SIG-M5 treated with dmso at 0.1 percent for 504 hours (cell line): ENCODE data around the gene PTPRR.

Experiments
- DNase-seq: peaks from one replicate; lab custom pipeline; 2025; ENCODE audit not compliant: unreplicated experiment; lab: John Stamatoyannopoulos, UW

The PTPRR gene

DNA sequence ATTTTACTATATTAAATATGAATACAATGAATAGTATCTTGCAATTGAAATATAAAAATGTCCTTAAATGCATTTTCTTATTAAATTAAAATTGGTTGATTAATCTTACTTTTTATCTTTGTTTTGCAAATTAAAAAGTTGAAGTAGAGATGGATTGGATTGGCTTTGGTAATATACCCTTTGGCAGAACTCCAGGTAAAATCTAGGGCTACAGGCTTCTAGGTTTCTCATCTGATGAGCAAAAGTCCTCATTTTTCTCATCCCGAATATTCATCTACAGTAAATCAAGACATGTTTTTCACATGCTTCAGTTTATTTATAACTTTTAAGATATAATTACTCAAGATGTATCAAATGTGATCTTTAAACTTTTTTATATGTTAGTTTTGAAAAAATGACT lies 2.2 kb downstream of the PTPRR start:
- DNase-seq: no peak

DNA sequence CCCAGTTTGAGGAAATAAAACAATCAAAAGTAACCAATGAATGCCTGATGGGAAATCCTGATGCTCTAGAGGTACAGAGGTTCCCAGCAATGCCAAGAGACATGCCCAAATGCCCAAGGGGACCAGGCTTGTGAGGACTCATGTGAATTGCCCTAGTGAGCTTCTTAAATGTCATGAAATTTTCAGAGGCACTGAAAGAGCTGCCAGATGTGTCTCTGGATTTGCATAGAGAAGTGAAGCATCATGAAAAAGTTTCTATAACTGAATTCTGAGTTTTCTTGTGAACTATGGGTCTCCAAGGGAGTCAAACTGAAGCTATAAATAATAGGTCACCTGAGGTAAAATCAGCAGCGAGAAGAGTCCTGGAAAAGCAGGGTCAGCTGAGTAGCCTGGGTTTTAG lies 9.9 kb downstream of the PTPRR start:
- DNase-seq: no peak

DNA sequence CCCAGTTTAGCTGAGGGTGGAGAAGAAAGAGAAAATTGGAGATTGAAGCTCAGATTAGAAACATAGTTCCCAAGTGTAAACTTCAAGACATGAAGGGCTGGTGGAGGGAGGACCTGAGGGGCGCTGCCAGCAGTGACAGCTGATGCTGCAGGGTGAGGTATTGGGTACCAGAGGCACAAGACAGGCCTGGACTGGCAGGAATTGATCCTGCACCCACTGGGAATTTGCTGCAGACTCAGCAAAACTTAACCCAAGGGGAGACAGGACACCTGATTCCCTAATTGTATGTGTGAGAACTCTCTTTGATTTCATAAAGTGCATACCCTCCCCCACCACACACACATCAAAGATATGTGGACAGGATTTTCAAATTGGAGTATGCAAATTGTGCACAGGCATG lies 11.6 kb downstream of the PTPRR start:
- no peak for DNase-seq

DNA sequence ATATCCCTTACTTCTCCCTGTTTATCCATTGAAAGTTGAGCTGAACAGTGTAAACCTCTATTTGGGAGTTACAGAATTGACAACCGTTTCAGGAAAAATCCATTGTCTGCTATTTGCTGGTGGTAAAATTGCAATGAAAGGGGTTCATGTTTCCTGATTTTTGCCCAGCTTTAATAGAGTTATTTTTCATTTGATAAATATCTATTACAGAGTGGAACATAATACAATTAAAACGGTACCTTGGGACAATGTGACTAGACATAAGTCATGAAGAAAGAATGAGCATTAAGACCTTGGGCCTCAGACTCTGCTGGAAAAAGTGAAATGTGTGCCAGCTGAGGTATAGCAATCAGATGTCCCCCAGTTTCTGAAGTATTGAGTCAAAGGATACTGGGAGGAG lies 13.1 kb downstream of the PTPRR start:
- DNase-seq: no peak

DNA sequence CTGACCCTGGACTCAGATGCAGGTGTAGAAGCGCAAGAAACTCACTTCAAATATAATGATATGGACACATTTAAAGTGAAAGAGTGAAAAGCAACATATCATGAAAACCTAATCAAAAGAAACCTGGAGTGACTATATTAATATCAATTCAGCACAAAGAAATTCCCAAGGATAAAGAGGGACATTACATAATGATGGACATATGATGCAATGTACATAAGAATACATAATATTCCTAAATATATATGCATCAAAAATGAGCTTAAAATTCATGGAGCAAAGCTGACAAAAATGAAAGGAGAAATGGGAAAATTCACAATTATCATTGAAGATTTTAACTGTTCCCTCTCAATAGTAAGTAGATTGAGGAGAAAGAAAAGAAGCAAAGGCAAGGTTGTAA lies 24.6 kb downstream of the PTPRR start:
- no peak for DNase-seq

DNA sequence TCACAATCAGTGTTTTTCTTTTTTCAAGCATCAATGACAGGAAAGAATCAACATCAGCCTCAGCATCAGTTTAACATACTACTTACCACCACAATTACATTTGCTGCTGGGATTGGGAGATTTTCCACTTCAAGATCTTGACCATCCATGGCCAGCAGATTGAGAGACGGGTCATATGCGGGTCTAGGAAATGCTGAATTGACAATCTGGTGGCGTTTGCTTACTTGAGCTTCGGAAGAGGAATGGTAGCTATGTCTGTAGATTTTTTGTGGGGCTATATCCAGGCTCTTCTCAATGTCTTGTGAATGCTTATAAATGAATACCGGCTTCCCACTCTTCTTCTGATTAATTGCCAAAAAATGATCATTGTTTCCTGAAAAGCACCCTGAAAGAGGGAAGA lies 27.9 kb downstream of the PTPRR start:
- DNase-seq: no peak

DNA sequence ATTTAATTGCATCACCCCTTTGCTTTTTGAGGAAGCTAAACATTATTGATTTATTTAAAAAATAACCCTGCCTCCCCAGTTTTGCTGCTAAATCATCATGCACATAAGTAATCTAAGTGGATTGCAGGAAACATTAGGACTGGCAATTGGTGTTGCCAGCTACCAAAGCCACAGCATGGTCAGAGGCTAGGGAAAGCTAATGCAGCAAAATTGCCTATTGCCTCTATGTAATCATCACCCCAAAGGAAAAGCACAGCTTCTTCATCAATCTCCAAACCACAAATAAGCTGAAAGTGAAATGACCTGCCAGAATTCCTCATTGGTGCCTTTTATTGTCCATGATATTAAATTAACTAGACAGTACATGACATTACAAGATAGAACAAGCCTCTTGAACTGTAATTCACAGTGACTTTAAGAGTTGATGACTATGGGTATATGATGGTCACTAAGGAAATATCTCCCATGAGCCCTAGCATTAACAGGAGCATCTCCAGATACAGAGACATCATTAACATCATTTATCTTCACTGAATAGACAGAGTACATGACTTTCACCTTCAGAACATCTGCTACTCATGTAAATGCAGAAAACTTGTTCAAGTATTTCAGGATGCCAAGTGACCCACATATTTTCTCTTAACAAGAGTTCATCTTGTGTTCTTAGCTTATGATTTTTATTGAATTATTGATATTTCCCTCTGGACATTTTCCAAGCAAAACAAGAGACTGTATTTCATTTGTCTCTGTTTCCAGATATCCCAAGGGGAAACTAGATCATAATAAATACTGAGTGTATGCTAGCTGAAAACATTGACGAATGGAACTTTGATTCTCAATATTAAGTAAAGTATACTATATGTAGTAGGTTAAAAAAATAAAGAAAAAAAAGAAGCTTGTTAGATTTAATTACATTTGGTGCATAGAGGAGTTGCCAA lies 29.4 kb downstream of the PTPRR start:
- no peak for DNase-seq

DNA sequence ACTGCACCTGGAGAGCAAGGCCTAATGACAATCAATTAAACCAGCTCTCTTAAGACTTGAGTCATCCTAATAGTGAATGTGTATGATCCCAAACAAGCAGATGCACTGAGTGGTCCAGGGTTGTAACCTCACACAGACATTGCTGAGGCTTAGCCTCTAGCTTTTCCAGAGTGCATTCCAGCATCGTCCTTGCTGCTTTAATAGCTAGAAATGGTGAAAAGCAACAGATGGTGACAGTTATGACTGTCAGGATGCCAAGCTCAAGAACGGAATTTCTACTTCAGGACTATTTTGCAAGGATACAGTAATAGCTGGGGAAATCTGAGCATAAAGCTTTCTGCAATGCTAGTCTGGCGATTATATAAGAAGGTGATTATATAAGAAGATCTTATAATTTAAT lies 34.6 kb downstream of the PTPRR start:
- no peak for DNase-seq

DNA sequence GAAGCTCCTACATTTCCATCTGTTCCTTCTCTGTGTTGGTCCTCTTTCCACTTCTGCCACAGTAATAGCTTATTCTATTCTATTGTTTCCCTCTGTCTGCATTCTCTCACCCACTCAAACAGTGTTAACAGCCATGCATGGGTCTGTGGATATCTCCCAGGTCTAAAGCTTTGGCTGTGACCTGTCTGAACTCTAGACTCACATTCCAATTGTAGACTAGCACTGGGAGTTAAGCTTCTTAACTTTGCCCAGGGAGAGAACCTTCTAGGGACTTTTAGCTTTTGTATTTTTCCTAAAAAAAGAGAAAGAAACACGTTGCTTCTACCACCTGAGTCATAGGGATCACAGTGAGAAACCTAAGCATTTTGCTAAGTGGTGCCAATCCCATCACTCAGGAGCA lies 36.7 kb downstream of the PTPRR start:
- no peak for DNase-seq

DNA sequence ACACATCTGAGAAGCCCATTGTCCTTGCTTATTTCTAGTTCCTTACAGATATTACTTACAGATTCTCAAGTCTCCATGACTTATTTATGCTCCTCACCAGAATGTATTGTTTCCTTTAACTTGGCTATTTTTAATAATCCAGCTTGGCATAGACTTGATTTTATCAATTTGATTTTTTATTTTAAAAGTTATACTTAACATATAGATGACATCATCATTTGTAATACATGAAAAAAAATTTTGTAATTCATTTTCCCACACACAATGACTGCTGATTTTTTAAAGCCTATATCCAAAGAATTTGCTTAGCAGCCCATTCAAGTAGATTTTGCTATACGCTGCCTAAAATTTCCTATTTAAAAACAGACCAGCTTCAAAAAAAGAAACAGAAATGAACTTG lies 39.8 kb downstream of the PTPRR start:
- no peak for DNase-seq

DNA sequence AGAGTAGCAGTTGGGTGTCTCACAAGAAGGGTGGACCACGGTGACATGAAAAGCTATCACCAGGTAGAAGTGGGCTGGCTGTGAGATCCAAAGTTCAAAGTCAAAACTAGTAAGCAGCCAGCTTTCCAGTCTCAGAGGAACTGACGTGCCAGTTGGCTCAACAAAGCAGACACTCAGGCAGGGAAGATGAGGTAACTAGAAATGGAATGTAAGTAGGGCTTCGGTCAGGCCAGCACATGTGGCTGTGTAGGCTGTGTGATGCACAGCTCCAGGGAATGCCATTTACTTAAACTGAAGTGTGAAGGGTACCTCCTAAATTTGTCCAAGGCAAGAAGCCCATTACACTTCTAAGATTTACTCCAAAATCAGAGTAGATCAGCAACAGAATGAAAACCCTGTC lies 43.6 kb downstream of the PTPRR start:
- DNase-seq: no peak

DNA sequence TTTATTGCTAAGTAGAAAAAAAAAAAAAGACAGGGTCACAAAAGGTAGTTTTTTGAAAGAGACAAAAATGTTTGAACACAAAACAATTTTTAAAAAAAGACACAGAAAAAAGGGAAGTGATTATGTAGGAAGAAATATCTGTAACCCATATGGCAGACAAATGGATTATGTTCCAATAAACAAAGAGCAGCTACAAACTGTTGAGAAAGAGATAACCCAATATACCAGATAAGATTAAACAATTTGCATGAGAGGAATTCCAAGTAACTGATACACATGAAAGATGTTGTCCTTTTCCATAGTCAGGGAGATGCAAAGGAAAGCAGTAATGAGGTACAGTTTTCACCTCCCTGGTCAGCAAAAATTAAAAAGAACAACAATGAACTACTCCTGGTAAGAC lies 44.9 kb downstream of the PTPRR start:
- DNase-seq: no peak

DNA sequence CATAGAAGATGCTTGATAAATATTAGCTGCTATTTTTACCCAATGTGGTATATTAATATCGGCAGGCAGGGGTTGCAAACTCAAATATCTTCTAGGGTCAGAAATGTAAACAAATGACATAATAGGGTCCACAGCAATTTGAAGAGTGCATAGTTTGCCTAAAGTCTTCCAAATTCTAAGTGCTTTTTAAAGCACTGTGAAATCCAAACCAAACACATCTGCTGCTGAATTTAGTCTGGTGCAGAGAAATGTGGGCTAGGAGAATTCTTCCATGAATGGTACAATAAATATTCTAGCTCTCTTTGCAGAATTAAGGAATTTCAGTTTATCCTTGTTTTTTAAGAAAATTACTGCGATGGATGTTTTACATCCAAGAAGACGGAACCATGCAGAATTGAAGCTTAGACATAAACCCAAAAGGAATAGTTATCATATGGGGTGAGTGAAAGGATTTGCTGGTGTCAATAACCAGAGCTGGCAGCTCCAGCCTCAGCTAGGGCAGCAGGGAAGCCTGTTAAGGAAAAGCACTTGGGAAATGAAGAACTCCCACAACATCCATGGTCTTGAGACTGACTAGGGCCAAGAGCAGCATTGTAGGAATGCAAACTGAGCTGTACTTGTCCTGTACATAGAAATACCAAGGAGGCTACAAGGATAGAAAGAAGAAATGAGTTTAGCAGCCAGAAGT lies 65.5 kb downstream of the PTPRR start:
- DNase-seq: no peak

DNA sequence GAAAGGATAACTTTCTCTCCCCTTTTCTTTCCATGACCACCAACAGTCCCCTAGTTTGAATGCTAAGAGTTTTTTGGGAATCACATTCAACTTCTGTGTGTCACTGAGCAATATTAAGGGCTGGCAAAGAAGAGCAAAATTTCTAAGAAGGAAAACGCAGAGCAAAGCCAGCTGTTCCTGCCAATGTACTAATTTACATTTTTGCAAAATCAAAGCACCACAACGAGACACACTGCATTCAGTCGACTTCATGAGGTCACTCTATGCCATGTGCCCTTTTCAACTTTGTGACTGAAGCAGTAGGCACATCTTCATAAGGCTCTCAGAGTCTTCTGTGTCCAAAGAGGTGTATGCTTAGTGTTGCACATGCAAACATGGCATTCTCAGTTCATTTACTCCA lies 66.4 kb downstream of the PTPRR start:
- DNase-seq: no peak

DNA sequence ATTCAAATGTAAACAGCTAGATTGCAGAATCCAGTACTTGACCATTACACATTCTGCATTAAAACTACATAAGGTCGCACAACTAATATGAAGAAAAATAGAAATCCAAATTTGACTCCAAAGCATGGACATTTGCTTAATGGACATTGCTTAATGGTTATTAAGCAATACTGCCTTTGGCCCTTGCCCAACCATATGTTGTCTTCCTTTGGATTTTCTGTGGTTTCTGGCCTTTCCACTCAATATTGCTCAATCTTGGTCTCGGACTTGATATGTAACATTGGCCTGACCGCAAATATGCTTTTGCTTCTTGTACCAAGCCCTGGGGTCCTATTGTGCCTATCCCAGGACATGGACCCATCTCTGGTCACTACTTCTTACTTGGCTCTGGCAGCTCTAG lies 67.2 kb downstream of the PTPRR start:
- no peak for DNase-seq

DNA sequence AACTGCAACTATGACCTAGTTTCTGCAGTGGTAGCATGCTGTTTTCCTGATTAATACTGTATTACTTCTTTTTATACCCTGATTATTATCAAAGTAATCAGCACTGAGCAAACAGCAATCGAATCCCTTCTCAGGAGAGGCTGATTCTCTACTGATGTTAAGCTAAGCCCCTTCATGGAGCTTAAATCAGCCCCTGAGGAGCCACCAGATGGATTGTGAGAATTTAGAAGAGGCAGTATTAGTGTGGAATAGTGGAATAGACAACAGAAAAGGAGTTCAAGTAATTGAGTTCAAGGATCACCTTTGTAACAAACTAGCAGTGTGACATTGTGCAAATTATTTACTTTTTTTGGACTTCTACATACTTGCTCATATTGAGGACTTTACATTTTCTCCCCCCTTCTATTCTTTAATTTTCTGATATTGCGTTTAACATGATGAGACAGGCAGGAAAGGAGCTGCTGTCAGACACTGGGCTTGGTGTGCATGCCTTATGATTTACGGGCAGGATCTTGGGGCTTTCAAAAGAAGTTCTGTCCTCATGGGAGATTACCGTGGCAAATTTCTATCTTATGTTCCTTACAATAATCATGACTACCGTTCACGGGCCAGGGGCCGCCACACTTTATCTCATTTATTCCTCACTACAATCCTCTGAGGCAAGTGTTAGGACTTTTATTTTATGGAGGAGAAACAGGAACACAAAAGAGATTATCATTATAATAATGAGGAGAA lies 68.0 kb downstream of the PTPRR start:
- no peak for DNase-seq

DNA sequence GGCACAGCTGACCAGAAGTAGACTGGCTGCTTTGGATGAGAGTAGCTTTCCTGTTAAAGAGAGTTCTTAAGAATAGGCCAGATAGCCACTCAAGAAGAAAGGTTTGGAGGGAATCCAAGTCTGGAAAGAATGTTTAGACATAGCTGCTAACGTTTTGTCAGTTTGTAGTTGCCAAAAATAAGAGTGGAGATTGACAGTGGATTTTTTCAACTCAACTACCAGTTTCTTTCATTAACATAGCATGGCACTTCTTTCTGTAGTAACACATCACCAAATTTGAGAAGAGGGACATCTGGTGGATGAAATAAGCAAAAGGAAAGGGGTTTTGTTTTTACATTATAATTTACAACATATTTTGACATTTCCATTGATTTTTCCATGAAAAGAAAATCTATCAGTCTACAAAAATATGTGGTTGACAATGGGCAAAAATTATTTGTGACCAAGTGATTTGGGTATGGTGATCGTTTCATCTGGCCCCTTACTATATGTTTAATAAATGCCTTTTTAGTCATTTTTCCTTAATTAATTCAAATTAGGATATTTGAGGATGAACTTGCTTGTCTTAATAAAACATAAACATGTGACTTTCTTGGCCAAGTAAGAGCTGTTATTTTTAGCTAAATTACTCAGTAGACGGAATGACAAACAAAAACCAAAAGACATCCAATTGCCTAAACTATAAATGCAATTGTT lies 71.1 kb downstream of the PTPRR start:
- peak; percentile 5 for DNase-seq

DNA sequence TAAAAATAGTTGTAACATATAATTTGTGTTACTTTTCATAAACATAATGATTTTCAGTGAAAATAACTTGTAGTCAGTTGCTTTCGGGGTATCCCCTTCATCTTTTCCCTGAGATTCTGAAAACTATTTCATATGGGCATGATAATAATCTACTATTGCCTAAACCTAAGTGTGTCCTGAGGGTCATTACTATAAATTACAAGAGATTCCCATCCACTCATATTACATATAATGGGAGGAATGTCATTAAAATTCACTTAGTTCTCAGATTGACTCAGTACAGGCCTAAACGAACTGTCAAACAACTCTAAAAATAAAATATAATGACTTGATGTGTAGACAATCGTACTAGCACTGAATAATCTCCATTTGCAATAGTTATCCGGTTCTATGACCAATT lies 72.7 kb downstream of the PTPRR start:
- no peak for DNase-seq

DNA sequence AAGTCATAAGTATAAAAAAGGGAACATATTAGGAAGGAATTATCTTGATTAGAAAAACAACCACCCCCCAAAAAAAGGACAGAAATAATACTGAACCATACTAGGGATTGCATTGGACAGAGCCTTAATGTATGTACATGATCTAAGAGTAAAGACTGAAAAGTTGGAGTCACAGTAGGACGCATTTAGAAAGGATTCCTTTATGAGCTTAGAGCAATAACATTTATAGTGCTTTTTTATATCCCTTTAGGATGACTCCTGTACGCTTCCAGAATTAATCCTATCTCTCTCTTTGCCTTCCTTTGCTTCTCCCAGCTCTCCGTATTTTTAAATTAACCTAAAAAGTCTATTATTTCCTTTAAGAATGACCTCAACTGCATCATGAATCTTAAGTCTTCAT lies 75.3 kb downstream of the PTPRR start:
- no peak for DNase-seq

DNA sequence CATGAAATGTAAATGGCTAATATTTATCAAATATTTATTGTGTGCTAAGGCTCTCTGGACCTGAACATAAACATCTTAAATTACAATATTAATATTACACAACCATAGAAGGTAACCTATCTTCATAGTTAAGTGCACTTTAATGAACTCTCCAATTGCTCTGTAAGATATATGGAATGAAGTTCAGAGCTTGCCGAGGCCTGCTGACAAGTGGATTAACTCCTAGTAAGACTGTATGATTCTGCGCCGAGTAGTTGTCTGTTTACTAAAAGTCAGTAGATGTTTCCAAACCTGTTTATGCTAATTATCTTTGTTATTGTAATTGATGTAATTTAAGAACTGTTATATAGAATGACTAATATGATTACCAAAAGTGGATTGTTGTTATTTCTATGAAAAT lies 77.2 kb downstream of the PTPRR start:
- DNase-seq: no peak

DNA sequence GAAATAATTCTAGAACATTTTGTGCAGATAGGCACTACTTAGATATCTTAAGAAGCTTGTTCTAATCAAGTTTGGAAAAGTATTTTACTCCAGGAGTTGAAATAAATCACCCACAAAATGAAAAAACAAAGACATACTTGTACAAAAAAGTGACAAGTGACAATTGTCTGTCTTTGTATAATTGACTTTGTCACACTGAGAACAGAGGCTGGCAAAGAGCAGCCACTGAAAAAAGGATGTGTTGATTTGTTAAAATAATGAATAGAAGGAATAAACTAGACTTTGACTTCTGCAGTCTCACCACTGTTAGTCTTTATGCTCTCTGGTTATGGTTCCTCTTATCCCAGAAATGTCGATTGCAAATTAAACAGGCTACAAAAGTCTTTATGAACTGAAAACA lies 77.6 kb downstream of the PTPRR start:
- DNase-seq: no peak
